ENCODE data around the gene CLCNKA.

CLCNKA gene

GRCh38 chr1:15983275-15983674 lies 38.6 kb upstream of the CLCNKA start:
- H4K20me1 ChIP-seq (ENCODE audit: insufficient read depth, low read length): no peaks in the 10 kb centered on the region
- no peak overlapping the region for H3K4me2 ChIP-seq (ENCODE audit: low read length)
- no peak overlapping the region for H3K9ac ChIP-seq (ENCODE audit: low read length)
- H3K36me3 ChIP-seq (replicated peaks; ENCODE audit: low read depth, low read length): no peaks in the 10 kb centered on the region
- H3K4me3 ChIP-seq (ENCODE audit: low read length): no peak overlapping the region
- no peak overlapping the region for H2AFZ ChIP-seq (ENCODE audit: low read depth, low read length)
- TF ChIP-seq EZH2phosphoT487 (IDR thresholded peaks at IDR 0.05; ENCODE audit: low read depth): no peak
- TF ChIP-seq CTCF (IDR thresholded peaks at IDR 0.05; ENCODE audit: low read depth, low read length): no peak
- no peaks in the 10 kb centered on the region for H3K79me2 ChIP-seq (ENCODE audit: low read length)
- H3K4me1 ChIP-seq (ENCODE audit: low read length): no peaks in the 10 kb centered on the region
- H3K9me3 ChIP-seq (ENCODE audit: insufficient read depth, low read length): no peaks in the 10 kb centered on the region
- no peaks in the 10 kb centered on the region for H3K27me3 ChIP-seq (ENCODE audit: low read depth, low read length)
- no peak overlapping the region for H3K27ac ChIP-seq (ENCODE audit: low read length)

- H3K4me1 ChIP-seq (ENCODE audit: low read length): no peaks in the 10 kb centered on the region
- H3K4me3 ChIP-seq (ENCODE audit: low read length): no peak overlapping the region
- H3K36me3 ChIP-seq (replicated peaks; ENCODE audit: low read depth, low read length): no peaks in the 10 kb centered on the region
- no peak overlapping the region for H3K9ac ChIP-seq (ENCODE audit: low read length)
- TF ChIP-seq CTCF (IDR thresholded peaks at IDR 0.05; ENCODE audit: low read depth, low read length): no peak
- no peak for TF ChIP-seq EZH2phosphoT487 (IDR thresholded peaks at IDR 0.05; ENCODE audit: low read depth)
- no peaks in the 10 kb centered on the region for H3K79me2 ChIP-seq (ENCODE audit: low read length)
- no peak overlapping the region for H3K27ac ChIP-seq (ENCODE audit: low read length)
- H4K20me1 ChIP-seq (ENCODE audit: insufficient read depth, low read length): no peaks in the 10 kb centered on the region
- no peak overlapping the region for H3K4me2 ChIP-seq (ENCODE audit: low read length)
- H2AFZ ChIP-seq (ENCODE audit: low read depth, low read length): no peak overlapping the region
- H3K27me3 ChIP-seq (ENCODE audit: low read depth, low read length): no peaks in the 10 kb centered on the region
- H3K9me3 ChIP-seq (ENCODE audit: insufficient read depth, low read length): no peaks in the 10 kb centered on the region
Measured at GRCh38 chr1:15985611-15986297, 36.1 kb upstream of the CLCNKA start.

- no peaks in the 10 kb centered on the region for H3K36me3 ChIP-seq (replicated peaks; ENCODE audit: low read depth, low read length)
- H3K79me2 ChIP-seq (ENCODE audit: low read length): no peaks in the 10 kb centered on the region
- TF ChIP-seq EZH2phosphoT487 (IDR thresholded peaks at IDR 0.05; ENCODE audit: low read depth) (no peak), CTCF (IDR thresholded peaks at IDR 0.05; ENCODE audit: low read depth, low read length) (no peak)
- no peak overlapping the region for H3K4me2 ChIP-seq (ENCODE audit: low read length)
- H2AFZ ChIP-seq (ENCODE audit: low read depth, low read length): no peak overlapping the region
- H4K20me1 ChIP-seq (ENCODE audit: insufficient read depth, low read length): no peaks in the 10 kb centered on the region
- H3K27me3 ChIP-seq (ENCODE audit: low read depth, low read length): no peaks in the 10 kb centered on the region
- H3K9me3 ChIP-seq (ENCODE audit: insufficient read depth, low read length): no peaks in the 10 kb centered on the region
- no peak overlapping the region for H3K4me3 ChIP-seq (ENCODE audit: low read length)
- H3K9ac ChIP-seq (ENCODE audit: low read length): no peak overlapping the region
- no peak overlapping the region for H3K27ac ChIP-seq (ENCODE audit: low read length)
- no peaks in the 10 kb centered on the region for H3K4me1 ChIP-seq (ENCODE audit: low read length)
Measured at GRCh38 chr1:15988856-15989736, 32.7 kb upstream of the CLCNKA start.

- no peak overlapping the region for H3K4me2 ChIP-seq (ENCODE audit: low read length)
- H3K27ac ChIP-seq (ENCODE audit: low read length): no peak overlapping the region
- no peaks in the 10 kb centered on the region for H3K36me3 ChIP-seq (replicated peaks; ENCODE audit: low read depth, low read length)
- TF ChIP-seq EZH2phosphoT487 (IDR thresholded peaks at IDR 0.05; ENCODE audit: low read depth) (no peak), CTCF (IDR thresholded peaks at IDR 0.05; ENCODE audit: low read depth, low read length) (no peak)
- H3K4me3 ChIP-seq (ENCODE audit: low read length): no peak overlapping the region
- no peaks in the 10 kb centered on the region for H3K9me3 ChIP-seq (ENCODE audit: insufficient read depth, low read length)
- no peak overlapping the region for H3K9ac ChIP-seq (ENCODE audit: low read length)
- no peaks in the 10 kb centered on the region for H3K79me2 ChIP-seq (ENCODE audit: low read length)
- no peak overlapping the region for H2AFZ ChIP-seq (ENCODE audit: low read depth, low read length)
- H4K20me1 ChIP-seq (ENCODE audit: insufficient read depth, low read length): no peaks in the 10 kb centered on the region
- H3K4me1 ChIP-seq (ENCODE audit: low read length): no peaks in the 10 kb centered on the region
- no peaks in the 10 kb centered on the region for H3K27me3 ChIP-seq (ENCODE audit: low read depth, low read length)
Measured at GRCh38 chr1:15989776-15990175, 32.1 kb upstream of the CLCNKA start.

All from OCI-LY3 (cell line).